ENCODE measurements around the gene FHDC1. TPM values are rescaled to one million over a fixed set of nuclear protein-coding genes. Genes with fewer than 3 reads are reported as not detected.

FHDC1 gene
- total and polyA plus RNA-seq, 8 donors: 9.0 to 32.9 (median 10.4) TPM

DNA sequence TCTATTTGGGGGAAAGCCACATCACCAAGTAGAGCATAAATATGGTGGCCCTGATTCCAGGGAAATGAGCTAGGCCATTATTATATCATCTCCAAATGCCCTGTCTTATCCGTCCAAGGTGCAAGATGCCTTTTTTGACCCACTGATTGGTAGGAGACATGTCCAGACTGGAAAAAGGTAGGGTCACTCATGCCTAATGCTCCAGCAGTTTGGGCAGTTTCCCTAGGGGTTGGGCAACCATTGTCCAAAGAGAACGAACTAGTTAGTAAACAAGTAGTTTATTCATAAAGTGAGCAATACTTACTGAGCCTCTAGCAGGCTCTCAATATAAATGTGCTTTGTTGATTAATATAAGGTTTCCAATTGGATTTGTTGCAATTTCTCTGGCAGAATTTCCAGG is 6.2 kb downstream of the FHDC1 start:
- Histone ChIP-seq H3K9me3 (no peaks in the 10 kb centered on the region), H3K4me1 (peaks cover 3 to 11% of the 10 kb centered on the region in 2 donors), H3K27ac (no peak overlapping the region), H3K27me3 (peaks cover 0 to 38% of the 10 kb centered on the region in 2 donors), H3K4me3 (no peak overlapping the region), H3K36me3 (peaks cover 0 to 9% of the 10 kb centered on the region in 2 donors)
- TF ChIP-seq, protein P1, sequence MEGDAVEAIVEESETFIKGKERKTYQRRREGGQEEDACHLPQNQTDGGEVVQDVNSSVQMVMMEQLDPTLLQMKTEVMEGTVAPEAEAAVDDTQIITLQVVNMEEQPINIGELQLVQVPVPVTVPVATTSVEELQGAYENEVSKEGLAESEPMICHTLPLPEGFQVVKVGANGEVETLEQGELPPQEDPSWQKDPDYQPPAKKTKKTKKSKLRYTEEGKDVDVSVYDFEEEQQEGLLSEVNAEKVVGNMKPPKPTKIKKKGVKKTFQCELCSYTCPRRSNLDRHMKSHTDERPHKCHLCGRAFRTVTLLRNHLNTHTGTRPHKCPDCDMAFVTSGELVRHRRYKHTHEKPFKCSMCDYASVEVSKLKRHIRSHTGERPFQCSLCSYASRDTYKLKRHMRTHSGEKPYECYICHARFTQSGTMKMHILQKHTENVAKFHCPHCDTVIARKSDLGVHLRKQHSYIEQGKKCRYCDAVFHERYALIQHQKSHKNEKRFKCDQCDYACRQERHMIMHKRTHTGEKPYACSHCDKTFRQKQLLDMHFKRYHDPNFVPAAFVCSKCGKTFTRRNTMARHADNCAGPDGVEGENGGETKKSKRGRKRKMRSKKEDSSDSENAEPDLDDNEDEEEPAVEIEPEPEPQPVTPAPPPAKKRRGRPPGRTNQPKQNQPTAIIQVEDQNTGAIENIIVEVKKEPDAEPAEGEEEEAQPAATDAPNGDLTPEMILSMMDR (IDR thresholded peaks at IDR 0.05): no peak
- ATAC-seq: no peak
- no peak for DNase-seq
- intact Hi-C loops (cut with DNase I): no loop called here

DNA sequence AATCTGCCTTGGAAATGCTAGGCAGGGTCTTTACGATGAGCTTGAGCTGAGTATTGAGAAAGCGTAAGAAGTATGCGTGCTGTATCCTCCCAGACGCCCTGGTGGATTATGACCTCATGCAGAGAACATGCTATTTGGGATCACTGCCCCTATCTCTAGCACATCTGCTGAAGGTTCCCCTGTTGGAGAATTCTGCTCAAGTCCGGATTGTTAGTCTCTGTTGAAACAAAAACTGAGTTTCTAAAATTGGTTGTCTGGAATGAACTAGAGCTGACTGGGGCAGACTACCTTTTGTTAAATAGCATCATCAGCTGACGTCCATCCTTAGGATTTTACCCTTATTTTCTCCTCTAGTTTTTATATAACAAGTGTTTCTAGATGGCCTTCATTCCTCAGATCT is 7.5 kb downstream of the FHDC1 start:
- DNase-seq (no peak), ATAC-seq (no peak)
- Histone ChIP-seq H3K9me3 (no peaks in the 10 kb centered on the region), H3K27ac (no peak overlapping the region), H3K4me1 (peaks cover under 1 to 3% of the 10 kb centered on the region in 2 donors), H3K4me3 (no peak overlapping the region), H3K36me3 (peaks cover 0 to 9% of the 10 kb centered on the region in 2 donors), H3K27me3 (peaks cover 0 to 25% of the 10 kb centered on the region in 2 donors)
- TF ChIP-seq, protein P1 (IDR thresholded peaks at IDR 0.05): no peak
- intact Hi-C loops (cut with DNase I): no loop called here

DNA sequence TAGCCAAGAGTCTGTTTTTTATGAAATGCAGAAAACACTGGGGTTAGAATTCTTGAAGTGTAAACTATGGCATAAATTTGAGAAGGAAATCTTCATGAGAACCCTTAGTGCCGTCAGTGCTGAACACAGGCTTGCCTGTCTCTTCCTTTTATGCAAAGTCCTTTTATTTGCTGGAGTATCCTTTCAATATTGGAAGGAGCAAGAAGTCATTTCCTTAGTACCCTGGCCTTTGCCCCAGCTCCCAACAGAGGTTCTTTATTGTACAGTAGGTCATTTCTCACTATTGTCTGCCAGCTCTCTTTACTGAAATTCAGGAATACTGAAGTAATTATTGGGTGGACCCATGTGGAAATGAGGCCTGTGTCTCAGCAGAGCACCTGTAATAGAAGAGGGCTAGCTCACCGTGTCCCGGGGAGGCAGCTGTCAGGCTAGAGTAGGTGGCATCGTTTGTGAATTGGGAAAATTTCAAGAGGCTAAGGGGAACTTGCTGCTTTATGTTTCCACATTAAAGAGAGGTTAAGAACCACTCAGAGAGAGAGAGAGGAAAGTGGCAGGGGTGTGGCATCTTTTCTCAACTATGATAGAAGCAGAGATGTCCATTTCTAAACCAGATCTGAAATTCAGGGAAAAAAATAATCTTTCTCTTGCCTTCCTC is 8.7 kb downstream of the FHDC1 start:
- no peaks in the 10 kb centered on the region for H3K9me3 ChIP-seq
- peaks cover 0 to 13% of the 10 kb centered on the region in 2 donors for H3K27me3 ChIP-seq
- peaks cover 0 to 9% of the 10 kb centered on the region in 2 donors for H3K36me3 ChIP-seq
- TF ChIP-seq, protein P1 (IDR thresholded peaks at IDR 0.05): no peak
- no peak overlapping the region for H3K27ac ChIP-seq
- intact Hi-C loops (cut with DNase I): no loop called here
- DNase-seq (no peak), ATAC-seq (peak; percentile 52)
- no peak overlapping the region for H3K4me3 ChIP-seq
- H3K4me1 ChIP-seq: peaks cover 0 to 3% of the 10 kb centered on the region in 2 donors

DNA sequence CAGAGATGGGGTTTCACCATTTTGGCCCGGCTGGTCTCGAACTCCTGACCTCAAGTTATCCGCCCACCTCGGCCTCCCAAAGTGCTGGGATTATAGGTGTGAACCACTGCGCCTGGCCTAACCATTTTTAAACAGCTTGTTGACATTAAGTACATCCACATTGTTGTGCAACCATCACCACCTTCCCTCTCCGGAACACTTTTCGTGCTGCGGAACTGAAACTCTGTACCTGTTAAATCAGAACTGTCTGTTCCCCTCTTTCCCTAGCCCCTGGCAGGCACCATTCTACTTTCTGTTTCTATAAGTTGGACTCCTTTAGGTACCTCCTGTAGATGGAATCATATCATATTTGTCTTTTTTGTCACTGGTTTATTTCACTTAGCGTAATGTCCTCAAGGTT is 9.5 kb downstream of the FHDC1 start:
- TF ChIP-seq, protein P1 (IDR thresholded peaks at IDR 0.05): no peak
- Histone ChIP-seq H3K4me3 (no peak overlapping the region), H3K4me1 (peaks cover 0 to 3% of the 10 kb centered on the region in 2 donors), H3K9me3 (no peaks in the 10 kb centered on the region), H3K36me3 (peaks cover 0 to 9% of the 10 kb centered on the region in 2 donors), H3K27me3 (peaks cover 0 to 5% of the 10 kb centered on the region in 2 donors), H3K27ac (no peak overlapping the region)
- no peak for DNase-seq
- intact Hi-C loops (cut with DNase I): no loop called here
- peak; percentile 68 for ATAC-seq

DNA sequence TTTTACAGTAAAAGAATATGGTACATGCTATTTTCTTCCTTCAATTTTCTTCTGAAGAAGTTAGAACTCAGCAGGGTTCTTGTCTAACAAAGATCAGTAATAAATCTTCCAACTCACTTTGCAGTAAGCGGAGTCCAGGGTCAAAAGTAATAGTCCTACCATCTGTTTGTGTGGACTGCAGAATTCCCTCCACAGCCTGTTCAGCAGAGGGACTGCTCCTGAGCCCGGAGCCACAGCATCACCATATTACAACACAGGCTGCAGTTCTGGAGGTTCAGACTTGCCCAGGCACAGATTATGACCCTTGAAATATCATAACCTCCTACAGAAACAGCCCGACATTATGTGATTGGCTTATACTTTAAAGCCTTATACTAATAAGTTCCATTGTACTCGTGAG is 10.3 kb downstream of the FHDC1 start:
- ATAC-seq: no peak
- DNase-seq: no peak
- intact Hi-C loops (cut with DNase I): no loop called here
- no peaks in the 10 kb centered on the region for H3K27me3 ChIP-seq
- no peaks in the 10 kb centered on the region for H3K9me3 ChIP-seq
- H3K4me1 ChIP-seq: peaks cover 0 to 3% of the 10 kb centered on the region in 2 donors
- no peak overlapping the region for H3K27ac ChIP-seq
- TF ChIP-seq, protein P1 (IDR thresholded peaks at IDR 0.05): no peak
- peaks cover 0 to 9% of the 10 kb centered on the region in 2 donors for H3K36me3 ChIP-seq
- H3K4me3 ChIP-seq: no peak overlapping the region

All from left lung (tissue), 10 donors.